GM23338 (cell line): Measurements from ENCODE around the gene NDE1. TPM values are rescaled to one million over a fixed set of nuclear protein-coding genes. Genes with fewer than 3 reads are reported as not detected.

Experiments
- ATAC-seq: fragments of 200-7000 bp; cut with Tn5 transposase; 3 replicates; pipeline ENCODE4 v1.9.1; 2020
- DNase-seq: peaks from one replicate; pipeline ENCODE4 v3.0.0-alpha.2; 2015; ENCODE audit warnings: low spot score
- H2AFZ ChIP-seq: fragments of 200-600 bp; sonication (generic); 2 replicates; pipeline ENCODE4 v1.8.0; 2016; ENCODE audit warnings: antibody characterized with exemption, mild to moderate bottlenecking, moderate library complexity
- H3F3A ChIP-seq: fragments of 200-600 bp; sonication (generic); replicated peaks from 2 replicates; pipeline ENCODE4 v1.8.0; 2017; ENCODE audit warnings: antibody characterized with exemption, mixed run types, low read depth
- H3K27ac ChIP-seq: fragments of 200-600 bp; sonication (generic); 2 replicates; pipeline ENCODE4 v1.6.1; 2016; ENCODE audit warnings: low read depth
- H3K27me3 ChIP-seq: fragments of 200-600 bp; sonication (generic); 2 replicates; pipeline ENCODE4 v1.8.0; 2016; ENCODE audit warnings: mild to moderate bottlenecking, mixed run types, moderate library complexity; ENCODE audit not compliant: insufficient read depth
- H3K36me3 ChIP-seq: fragments of 200-600 bp; sonication (generic); 2 replicates; pipeline ENCODE4 v1.8.0; 2016; ENCODE audit warnings: mild to moderate bottlenecking; ENCODE audit not compliant: insufficient read depth
- H3K4me1 ChIP-seq: fragments of 200-600 bp; sonication (generic); 2 replicates; pipeline ENCODE4 v1.8.0; 2016; ENCODE audit warnings: mild to moderate bottlenecking, moderate library complexity; ENCODE audit not compliant: insufficient read depth
- H3K4me2 ChIP-seq: fragments of 200-600 bp; sonication (generic); 2 replicates; pipeline ENCODE4 v1.7.1; 2017; ENCODE audit warnings: mixed run types
- H3K4me3 ChIP-seq: fragments of 200-600 bp; sonication (generic); 2 replicates; pipeline ENCODE4 v1.6.1; 2016; ENCODE audit warnings: mixed run types
- H3K79me2 ChIP-seq: fragments of 200-600 bp; sonication (generic); replicated peaks from 2 replicates; pipeline ENCODE4 v1.8.0; 2017; ENCODE audit warnings: mild to moderate bottlenecking; ENCODE audit not compliant: insufficient read depth
- H3K9me2 ChIP-seq: fragments of 200-600 bp; sonication (generic); 2 replicates; pipeline ENCODE4 v1.8.0; 2017; ENCODE audit not compliant: insufficient read depth
- H4K20me1 ChIP-seq: fragments of 200-600 bp; sonication (generic); replicated peaks from 2 replicates; pipeline ENCODE4 v1.8.0; 2017; ENCODE audit warnings: mild to moderate bottlenecking; ENCODE audit not compliant: insufficient read depth
- H3K27ac Mint-ChIP-seq: 2 replicates; pipeline ENCODE4 v1.8.0; 2020; ENCODE audit warnings: inconsistent platforms, mild to moderate bottlenecking, moderate library complexity, mixed read lengths
- H3K27me3 Mint-ChIP-seq: 3 replicates; pipeline ENCODE4 v1.8.0; 2022; ENCODE audit warnings: low read depth, mild to moderate bottlenecking, moderate library complexity, mixed read lengths, inconsistent platforms; ENCODE audit not compliant: insufficient read depth, poor library complexity
- H3K36me3 Mint-ChIP-seq: 3 replicates; pipeline ENCODE4 v1.8.0; 2021; ENCODE audit warnings: low read depth, mild to moderate bottlenecking, inconsistent platforms, moderate library complexity, mixed read lengths
- H3K4me1 Mint-ChIP-seq: 3 replicates; pipeline ENCODE4 v1.8.0; 2020; ENCODE audit warnings: mild to moderate bottlenecking, inconsistent platforms, mixed read lengths
- H3K4me3 Mint-ChIP-seq: 3 replicates; pipeline ENCODE4 v1.8.0; 2021; ENCODE audit warnings: moderate library complexity, mild to moderate bottlenecking, inconsistent platforms, mixed read lengths
- H3K9me3 Mint-ChIP-seq: 3 replicates; pipeline ENCODE4 v1.8.0; 2020; ENCODE audit warnings: moderate library complexity, mild to moderate bottlenecking, inconsistent platforms, mixed read lengths
- CREB1 ChIP-seq: fragments of 250-450 bp; sonication (Bioruptor Pico); IDR thresholded peaks from 2 replicates; pipeline ENCODE4 v1.5.0; 2020; ENCODE audit warnings: low read depth, mild to moderate bottlenecking, moderate library complexity
- POLR2AphosphoS5 ChIP-seq: IDR thresholded peaks from 2 replicates; pipeline ENCODE4 v1.6.1; 2016; ENCODE audit warnings: antibody characterized with exemption, low read depth
- REST ChIP-seq: IDR thresholded peaks from one replicate; pipeline ENCODE4 v1.6.1; 2018; ENCODE audit warnings: antibody characterized with exemption; ENCODE audit not compliant: unreplicated experiment
- ZNF114 ChIP-seq: fragments of 250-450 bp; sonication (Bioruptor Pico); IDR thresholded peaks from 2 replicates; pipeline ENCODE4 v1.5.0; 2020; ENCODE audit warnings: mild to moderate bottlenecking, moderate library complexity
- ZNF331 ChIP-seq: fragments of 250-450 bp; sonication (Bioruptor Pico); IDR thresholded peaks from 2 replicates; pipeline ENCODE4 v1.5.0; 2020; ENCODE audit warnings: low read depth, mild to moderate bottlenecking, moderate library complexity
- polyA plus RNA-seq: library from polyadenylated mRNA; unstranded; fragments of >200 nt; fragmentation: Nextera tagmentation; extraction: Ambion mirVana; gene quantifications from 2 replicates; pipeline ENCODE4 v1.2.1, GENCODE V29; 2016
- total RNA-seq: library from RNA; depleted of rRNA; stranded (reverse); fragments of >200 nt; shearing (Covaris generic); gene quantifications from 2 replicates; pipeline ENCODE4 v1.2.3, GENCODE V29; 2014
- TF ChIP-seq, protein P1 (sequence below): IDR thresholded peaks from 2 replicates; pipeline ENCODE4 v1.6.1; 2016; ENCODE audit warnings: antibody characterized with exemption
- TF ChIP-seq, protein P2 (sequence below), 2 experiments: fragments of 200-600 bp in 1 of 2; sonication (generic) in 1 of 2; conservative IDR thresholded peaks; 2 replicates each; pipeline versions ENCODE4 v1.5.1 to v1.6.1; 2016 to 2017; ENCODE audit warnings: antibody characterized with exemption in 2 of 2, low read depth in 2 of 2, mild to moderate bottlenecking in 2 of 2, moderate library complexity in 1 of 2

Gene NDE1
- total and polyA plus RNA-seq, 2 experiments from 2014 or later, result 13.0 to 22.9 TPM

DNA sequence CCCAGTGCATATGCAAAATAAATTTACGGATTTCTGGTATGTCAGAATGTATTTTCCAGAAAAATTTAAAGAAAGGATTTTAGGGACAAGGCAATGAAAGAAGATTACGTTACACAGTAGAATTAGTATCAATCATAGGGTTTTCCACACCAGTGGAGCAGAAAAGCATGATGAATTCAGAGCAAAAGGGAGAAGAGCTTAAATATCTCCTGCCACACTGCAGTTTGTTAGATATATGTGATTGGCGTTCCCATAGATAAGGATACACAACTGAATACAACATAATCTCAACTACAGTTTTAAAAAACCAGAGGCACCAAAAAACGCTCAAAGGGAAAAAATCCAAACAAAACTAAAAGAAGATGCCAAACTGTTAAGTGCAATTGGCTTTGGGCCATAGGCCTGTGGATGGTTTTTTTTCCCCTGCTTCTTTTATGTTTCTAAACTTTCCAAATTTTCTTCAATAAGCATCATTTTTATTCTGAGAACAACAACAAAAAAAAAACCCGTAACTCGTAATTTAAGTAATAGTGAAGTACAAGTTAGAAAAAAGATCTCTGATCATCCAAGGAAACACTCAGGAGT lies 29.3 kb upstream of the NDE1 start (continued):
- TF ChIP-seq, protein P1, sequence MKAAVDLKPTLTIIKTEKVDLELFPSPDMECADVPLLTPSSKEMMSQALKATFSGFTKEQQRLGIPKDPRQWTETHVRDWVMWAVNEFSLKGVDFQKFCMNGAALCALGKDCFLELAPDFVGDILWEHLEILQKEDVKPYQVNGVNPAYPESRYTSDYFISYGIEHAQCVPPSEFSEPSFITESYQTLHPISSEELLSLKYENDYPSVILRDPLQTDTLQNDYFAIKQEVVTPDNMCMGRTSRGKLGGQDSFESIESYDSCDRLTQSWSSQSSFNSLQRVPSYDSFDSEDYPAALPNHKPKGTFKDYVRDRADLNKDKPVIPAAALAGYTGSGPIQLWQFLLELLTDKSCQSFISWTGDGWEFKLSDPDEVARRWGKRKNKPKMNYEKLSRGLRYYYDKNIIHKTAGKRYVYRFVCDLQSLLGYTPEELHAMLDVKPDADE, result no peak
- no peak for TF ChIP-seq ZNF114

DNA sequence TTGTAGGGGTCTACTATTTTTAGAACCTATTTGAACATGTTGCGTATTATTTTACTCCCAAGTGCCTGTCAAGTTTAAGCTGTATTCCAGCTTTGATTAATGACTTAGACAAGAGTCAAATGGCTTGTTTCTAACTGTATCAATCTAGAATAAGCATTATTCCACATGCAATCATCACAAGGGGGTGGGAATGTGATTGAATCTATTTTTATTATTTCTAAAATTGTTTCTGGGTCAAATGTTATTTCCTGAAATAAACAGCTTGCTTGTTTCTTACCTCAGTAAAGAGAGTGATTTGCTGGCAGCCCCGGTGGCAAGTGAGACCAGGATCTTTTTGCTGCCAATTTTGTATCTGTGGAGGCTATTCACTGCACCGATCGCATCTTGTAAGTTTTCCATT lies 28.6 kb upstream of the NDE1 start:
- no peak for DNase-seq
- H3K9me2 ChIP-seq, result no peaks in the 10 kb centered on the region
- Mint-ChIP-seq H3K4me1 (no peaks in the 10 kb centered on the region), H3K27me3 (no peaks in the 10 kb centered on the region), H3K9me3 (no peaks in the 10 kb centered on the region), H3K36me3 (peaks cover 51% of the 10 kb centered on the region), H3K27ac (no peak overlapping the region), H3K4me3 (no peak overlapping the region)
- H3F3A ChIP-seq, result no peaks in the 10 kb centered on the region
- no peaks in the 10 kb centered on the region for H3K79me2 ChIP-seq
- H3K4me3 ChIP-seq, result no peak overlapping the region
- H3K36me3 ChIP-seq, result peaks cover 20% of the 10 kb centered on the region
- ATAC-seq, result no peak
- no peaks in the 10 kb centered on the region for H4K20me1 ChIP-seq
- H3K4me1 ChIP-seq, result no peaks in the 10 kb centered on the region
- H3K4me2 ChIP-seq, result no peak overlapping the region
- H3K27ac ChIP-seq, result no peak overlapping the region
- H2AFZ ChIP-seq, result no peak overlapping the region
- TF ChIP-seq POLR2AphosphoS5 (no peak), ZNF331 (CRISPR knock-in tag) (no peak)
- TF ChIP-seq, protein P2, sequence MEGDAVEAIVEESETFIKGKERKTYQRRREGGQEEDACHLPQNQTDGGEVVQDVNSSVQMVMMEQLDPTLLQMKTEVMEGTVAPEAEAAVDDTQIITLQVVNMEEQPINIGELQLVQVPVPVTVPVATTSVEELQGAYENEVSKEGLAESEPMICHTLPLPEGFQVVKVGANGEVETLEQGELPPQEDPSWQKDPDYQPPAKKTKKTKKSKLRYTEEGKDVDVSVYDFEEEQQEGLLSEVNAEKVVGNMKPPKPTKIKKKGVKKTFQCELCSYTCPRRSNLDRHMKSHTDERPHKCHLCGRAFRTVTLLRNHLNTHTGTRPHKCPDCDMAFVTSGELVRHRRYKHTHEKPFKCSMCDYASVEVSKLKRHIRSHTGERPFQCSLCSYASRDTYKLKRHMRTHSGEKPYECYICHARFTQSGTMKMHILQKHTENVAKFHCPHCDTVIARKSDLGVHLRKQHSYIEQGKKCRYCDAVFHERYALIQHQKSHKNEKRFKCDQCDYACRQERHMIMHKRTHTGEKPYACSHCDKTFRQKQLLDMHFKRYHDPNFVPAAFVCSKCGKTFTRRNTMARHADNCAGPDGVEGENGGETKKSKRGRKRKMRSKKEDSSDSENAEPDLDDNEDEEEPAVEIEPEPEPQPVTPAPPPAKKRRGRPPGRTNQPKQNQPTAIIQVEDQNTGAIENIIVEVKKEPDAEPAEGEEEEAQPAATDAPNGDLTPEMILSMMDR (conservative IDR thresholded peaks at IDR 0.05; ENCODE audit: low read depth in 2 of 2), result no peak
- H3K27me3 ChIP-seq, result no peaks in the 10 kb centered on the region

DNA sequence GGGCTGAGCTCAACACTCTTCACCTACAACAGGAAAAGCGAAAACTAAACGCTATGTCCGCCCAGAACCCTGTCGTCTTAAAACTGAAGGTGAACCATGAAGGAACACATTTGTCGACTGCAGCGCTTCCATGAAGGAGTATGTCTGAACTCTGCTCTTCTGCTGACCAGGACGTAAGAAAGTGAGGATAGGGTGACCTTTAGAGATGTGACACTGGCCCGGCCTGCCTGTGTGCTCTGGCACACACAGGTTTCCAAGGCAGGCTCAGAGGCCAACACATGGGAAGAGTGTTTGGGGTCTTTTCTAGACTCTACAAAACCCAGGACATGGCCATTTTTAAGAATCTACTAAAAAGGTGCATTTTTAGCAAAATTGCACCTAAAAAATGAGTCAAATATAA lies 28.2 kb upstream of the NDE1 start:
- no peaks in the 10 kb centered on the region for H3K4me1 ChIP-seq
- no peaks in the 10 kb centered on the region for H3K9me2 ChIP-seq
- H3K4me2 ChIP-seq, result no peak overlapping the region
- Mint-ChIP-seq H3K4me3 (no peak overlapping the region), H3K4me1 (no peaks in the 10 kb centered on the region), H3K27ac (no peak overlapping the region), H3K9me3 (no peaks in the 10 kb centered on the region), H3K27me3 (no peaks in the 10 kb centered on the region), H3K36me3 (peaks cover 47% of the 10 kb centered on the region)
- H3K27me3 ChIP-seq, result no peaks in the 10 kb centered on the region
- H3K4me3 ChIP-seq, result no peak overlapping the region
- peaks cover 16% of the 10 kb centered on the region; the same call in 1 of the 2 replicates for H3K36me3 ChIP-seq
- no peak overlapping the region for H2AFZ ChIP-seq
- no peaks in the 10 kb centered on the region for H3F3A ChIP-seq
- no peak for TF ChIP-seq REST
- no peak for TF ChIP-seq CREB1 (CRISPR knock-in tag)
- TF ChIP-seq, protein P1, result no peak
- H4K20me1 ChIP-seq, result no peaks in the 10 kb centered on the region
- ATAC-seq (no peak), DNase-seq (no peak)
- H3K79me2 ChIP-seq, result no peaks in the 10 kb centered on the region
- H3K27ac ChIP-seq, result no peak overlapping the region
